ENCODE results near the gene SAYSD1.

SAYSD1 gene

DNA sequence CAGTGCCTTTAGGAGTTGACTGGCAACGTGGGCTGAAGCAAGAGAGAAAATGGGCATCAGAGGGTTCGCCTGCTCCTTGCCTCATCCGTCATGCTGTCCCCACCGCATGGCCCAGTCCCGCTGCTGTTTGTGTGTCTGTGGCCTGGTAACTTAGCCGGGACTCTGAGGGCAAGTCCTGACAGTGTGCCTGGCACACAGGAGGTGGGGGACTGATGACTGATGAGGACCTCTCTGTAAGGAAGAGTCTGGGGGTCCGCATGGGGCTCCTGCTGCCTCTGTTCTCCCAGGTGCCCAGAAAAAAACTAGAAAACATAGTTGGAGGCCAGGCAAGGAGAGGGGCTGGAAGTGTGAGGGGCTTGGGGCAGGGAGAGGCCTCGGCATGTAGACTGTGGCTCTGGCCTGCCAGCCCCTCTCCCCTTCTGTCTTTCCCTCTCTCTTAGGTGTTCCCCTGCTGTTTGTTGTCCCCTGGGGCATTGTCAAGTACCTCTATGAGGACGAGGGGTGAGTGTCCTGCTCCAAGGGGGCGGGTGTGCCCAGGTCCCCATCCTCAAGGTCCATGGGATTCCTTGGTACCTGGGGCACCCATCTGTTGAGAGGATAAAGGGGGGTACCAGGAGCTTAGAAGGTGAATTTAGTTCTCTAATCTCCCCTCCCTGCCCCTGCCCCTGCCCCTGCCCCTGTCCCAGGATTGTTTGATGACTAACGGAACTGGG is 36.9 kb downstream of the SAYSD1 start:
- no peak for DNase-seq

DNA sequence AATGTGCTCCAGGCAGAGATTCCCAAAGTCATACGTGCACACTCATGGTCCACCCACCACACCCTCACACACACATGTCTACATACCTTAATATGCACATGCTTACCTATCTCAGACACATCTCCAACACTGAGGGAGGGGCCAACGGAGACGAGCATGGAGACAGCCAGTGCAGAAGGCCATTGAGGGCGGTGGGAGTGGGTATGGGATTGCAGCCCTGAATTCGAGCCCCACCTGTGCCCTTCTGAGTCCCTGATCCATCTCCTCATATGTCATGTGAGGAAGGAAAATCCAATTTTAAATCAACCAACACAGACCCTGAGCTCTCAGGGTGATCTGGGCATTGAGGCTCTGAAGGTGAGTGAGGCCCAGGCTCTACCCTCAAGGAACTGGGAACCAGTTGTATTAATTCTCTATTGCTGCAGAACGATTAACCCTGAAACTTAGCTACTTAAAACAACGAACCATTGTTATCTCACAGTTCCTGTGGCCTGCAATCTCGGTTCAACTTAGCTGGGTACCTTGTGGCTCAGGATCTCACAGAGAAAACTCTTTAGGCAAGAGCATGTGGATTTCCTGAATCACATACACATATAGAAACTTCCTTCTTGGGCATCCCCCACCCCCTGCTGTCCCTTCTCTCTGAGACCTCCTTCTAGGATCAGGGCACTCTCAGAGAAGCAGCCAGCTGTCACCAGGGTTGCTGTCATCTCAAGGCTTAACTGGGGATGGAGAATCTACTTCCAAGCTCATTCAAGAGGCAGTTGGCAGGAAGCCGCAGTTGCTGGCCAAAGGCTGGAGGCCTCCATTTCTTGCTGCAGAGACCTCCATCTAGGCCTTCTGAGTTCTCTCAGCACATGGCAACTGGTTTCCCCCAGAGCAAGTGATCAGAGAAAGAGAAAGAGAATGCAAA is 38.1 kb downstream of the SAYSD1 start:
- no peak for DNase-seq

DNA sequence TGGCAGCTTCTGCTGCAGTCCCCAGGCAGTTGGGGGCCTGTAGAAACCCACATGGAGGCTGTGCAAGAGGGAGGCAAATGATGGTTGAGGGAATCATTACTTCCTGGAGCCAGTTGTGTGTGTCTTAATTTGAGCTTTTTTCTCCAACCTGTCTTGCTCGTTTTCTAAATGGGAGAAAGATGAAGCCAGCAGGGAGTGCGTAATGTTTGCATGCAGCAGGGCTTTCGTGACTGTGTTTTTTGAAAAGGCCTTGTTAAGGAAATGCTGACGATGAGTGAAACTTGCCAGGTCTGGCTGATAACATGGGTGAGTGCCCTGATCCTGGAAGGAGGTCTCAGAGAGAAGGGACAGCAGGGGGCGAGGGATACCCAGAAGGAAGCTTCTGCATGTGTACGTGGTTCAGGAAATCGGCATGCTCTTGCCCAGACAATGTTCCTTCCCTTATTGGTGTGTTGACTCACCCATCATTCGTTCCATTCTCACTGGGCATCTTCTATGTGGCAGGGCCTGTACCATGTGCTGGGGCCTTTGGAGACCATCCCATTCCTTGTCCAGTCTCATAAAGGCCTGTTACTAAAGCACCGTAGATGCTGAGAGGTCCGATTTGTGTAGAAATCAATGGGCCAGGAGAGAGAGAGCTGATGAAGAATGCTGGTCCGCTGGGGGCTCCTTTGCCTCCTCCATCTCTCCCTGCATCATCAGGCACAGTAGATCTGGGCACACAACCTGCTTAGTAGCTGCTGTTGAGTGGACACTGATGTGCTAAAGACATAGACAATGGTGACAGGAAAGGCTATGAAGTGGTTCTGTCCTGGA is 39.0 kb downstream of the SAYSD1 start:
- no peak for DNase-seq

DNA sequence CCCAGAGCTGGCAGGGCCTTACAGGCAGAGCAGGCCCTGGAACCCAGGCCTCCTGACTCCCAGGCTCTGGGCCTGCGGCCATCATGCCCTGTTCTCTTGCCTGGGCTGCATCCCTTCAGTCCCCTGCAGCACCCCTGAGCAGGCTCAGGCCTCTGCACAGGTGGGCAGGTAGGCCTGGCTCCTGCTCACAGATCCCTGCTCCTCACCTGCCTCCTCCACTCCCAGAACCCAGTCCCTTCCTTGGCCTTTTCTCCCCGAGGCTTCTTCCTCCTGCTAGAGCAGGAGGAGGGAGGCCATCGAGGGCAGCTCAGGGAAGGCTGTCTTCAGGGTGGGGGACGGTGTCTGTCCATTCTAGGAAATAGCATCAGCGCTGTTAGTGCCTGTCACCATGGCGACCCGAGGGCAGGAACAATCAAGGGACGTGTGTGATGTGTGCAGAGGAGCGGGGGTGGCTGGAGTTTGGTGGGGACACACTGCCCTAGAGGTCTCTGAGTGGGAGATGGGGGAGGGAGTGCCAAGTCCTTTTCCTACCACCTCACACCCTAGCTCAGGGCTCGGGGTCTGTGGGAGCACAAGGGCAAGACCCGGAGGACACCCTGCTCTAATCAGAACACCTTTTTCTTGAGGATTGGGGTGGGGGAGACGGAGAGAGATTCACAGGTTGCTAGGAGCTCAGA is 39.8 kb downstream of the SAYSD1 start:
- DNase-seq, result no peak

DNA sequence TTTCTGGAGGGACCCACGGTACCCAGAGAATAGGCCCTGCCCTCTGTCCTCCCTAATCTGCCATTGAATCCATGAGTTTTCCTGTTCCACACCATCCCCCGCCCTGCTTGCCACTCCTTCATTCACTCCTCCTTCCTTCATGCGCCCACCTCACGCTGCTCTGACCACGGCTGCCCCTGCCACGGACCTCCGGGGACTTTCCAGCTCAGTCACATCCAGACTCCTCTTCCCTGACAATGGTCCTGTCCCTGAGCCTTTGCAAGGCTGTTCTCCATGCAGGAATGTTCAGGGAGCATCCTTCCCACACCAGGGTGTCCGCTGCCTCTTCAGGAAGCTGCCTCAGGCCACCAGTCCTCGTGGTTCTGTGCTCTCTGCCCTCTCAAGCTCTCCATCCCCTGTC is 40.5 kb downstream of the SAYSD1 start:
- no peak for DNase-seq

DNA sequence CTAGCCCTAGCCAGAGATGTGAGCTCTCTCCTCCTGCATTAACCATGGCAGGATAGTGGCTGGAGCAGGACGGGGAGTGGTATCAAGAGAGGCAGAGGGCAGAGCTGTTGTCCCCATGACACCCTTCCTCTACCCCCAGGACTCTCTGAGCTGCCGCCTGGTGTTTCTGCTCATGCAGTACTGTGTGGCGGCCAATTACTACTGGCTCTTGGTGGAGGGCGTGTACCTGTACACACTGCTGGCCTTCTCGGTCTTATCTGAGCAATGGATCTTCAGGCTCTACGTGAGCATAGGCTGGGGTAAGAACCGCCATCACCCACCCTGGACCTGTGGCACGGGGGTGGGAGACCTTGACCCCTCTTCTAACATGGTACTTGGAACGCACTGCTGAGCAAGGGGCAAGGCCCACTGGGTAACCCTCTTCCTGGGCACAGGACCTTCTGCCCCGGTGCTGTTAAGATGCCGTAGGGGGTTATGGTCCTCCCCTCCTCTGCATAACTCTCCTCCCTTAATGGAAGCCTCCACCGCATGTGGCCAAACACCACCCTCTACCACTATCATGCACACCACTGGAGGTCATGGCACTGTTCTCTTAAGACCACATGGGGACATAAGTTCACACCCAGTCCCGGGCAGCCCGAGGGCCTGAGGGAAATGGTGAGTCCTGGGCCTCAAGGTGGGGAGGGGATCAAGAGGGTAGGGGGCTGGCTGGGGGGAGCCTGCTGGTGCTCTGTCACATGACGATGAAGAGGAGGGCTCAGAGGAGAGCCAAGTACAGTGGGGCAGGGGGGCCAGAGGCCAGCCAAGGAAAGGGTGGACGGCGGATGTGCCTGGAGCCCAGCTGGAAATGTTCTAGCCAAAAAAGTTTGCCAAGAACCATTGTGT is 41.3 kb downstream of the SAYSD1 start:
- DNase-seq, result no peak

- no peak for DNase-seq
These were observed 42.2 kb downstream of the SAYSD1 start for GRCh38 chr6:39072830-39073229.

- DNase-seq, result no peak
These were observed 46.6 kb downstream of the SAYSD1 start for GRCh38 chr6:39068391-39068790.

- DNase-seq, result no peak
These were observed 49.4 kb downstream of the SAYSD1 start for GRCh38 chr6:39065561-39065960.

DNA sequence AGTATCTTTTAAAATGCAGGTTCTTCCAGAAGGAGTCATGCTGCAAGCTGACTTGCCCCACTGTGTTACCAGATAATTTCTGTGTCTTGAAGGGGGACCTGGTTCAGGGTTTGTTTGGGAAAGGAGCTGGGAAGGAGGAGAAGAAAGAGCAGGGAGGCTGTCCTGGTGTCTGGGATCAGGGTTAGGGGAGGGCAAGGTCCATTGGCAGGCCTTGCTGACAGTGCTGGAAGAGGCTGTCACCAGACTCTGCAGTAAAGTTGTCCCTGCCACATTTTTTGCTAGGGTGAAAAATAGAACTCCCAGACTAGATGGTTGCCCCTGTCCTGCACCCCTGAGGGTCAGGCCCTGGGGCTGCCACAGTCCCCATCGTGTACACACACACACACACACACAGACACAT is 51.5 kb downstream of the SAYSD1 start:
- no peak for DNase-seq

DNA sequence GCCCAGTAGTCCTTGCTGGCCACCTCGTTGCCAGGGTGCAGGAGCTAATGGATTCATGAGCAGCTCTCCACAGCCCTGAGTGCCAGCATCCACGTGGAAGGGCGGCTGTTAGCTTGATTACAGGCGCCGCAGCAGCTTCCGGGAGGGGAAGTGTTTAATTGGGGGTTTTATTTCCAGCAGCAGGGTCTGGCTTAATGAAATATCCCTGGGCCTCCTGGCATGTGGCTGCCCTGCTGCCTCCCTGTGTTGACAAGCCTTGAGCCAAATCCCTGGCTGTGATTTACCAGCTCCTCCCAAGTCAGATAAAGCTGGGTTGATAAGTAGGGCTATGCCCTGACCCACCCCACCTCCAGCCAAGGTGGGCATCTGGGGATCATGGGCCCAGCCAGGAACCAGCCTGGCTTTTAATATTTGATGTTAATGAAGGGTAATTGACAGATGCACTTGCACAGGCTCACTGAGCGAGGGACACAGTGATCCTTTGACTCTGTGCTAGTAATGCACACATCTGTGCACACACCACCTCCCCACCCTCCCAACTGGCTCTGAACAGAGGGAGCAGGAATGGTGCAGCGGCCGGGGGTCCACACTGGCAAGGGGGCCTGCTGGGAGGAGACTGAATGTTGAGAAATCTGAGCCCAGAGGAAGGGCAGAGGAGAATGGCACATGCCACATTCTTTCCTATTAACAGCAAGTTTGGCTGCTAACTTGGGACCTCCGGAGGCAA is 52.8 kb downstream of the SAYSD1 start:
- DNase-seq, result peak; percentile 54

GRCh38 chr6:39061588-39061987 is 53.4 kb downstream of the SAYSD1 start:
- no peak for DNase-seq

DNA sequence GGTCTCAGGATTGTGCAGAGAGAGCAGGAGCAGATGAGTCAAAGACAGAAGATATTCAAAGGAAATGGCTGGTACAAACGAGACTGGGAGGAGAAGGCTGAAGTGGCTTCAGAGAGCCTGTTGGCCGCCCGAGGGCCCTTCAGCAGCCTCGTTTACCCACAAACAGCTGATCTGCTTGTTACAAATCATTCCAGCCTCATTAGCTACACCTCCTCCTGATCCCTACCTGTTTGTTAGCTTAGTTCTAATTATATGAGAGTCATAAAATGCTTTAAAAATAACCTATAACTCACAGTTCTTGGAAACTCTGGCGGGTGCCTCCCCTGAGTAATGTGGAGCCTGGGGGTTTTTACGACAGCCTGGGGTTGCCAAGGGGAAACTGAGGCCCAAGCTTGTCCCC is 53.8 kb downstream of the SAYSD1 start:
- DNase-seq, result no peak

DNA sequence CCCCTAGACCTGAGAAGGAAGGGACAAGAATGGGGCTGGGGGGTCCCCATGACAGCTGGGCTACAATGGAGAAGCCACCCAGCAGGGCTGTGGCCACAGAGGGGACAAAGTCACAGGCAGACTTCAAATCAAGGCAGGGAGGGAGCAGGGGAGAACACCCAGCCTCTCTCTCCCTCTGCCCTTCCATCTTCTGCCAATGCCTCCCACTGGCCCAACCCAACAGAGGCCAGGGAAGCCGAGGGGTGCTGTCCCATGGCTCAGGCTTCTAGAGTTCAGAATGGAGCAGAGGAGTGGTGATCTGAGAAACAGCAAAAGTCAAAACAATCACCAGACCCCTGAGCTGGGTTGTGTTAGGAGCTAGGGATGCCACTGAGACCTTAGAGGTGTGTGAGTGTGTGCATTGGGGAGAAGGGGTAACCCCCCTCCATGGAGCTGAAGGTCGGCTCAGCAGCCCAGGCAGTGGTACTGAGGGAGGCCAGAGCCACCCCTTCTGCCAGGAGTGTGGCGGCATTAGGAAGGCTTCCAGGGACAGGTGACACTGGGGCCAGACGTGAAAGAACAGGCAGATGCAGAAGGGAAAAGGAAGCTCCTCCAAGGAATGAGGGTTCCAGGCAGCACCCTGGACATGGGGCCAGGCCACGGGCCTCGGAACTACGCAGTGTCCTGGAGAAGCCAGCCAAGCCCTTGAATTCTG is 54.4 kb downstream of the SAYSD1 start:
- no peak for DNase-seq

DNA sequence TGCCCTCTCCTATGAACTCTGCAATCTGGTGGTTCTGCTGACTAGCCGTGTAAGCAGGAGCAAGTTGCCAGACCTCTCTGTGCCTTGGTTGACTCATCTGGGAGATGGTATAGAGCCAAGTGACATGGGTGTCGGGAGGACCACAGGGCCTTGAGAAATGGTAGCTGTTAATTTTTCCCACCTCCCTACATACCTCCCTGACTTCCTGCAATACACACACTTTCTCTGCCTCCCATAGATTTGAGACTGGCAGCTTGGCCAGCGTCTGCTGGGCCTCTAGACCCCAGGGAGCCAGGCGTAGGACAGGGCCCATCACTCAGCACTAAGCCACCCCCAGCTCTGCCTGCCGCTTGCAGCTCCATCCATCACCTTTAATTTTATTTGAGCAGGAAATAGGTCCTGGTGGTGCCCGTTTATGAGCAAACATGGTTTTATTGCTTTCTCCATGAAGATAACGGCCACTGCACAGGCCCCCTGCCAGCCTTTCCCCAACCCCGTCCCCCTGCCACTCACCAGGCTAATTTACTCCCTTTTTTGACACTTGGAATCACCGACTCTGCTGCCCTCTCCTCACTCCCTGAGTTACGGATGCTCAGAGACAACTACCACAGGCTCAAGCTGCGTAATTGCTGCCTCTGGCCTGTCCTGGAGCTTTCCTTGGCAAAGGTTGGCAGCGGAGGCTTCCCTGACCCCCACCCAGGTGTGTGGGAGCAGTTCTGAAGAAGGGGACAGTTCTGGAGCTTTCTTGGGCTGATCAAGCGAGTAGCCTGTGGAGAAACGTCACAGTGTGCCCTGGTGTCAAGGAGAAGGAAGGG is 55.3 kb downstream of the SAYSD1 start:
- DNase-seq, result no peak

DNA sequence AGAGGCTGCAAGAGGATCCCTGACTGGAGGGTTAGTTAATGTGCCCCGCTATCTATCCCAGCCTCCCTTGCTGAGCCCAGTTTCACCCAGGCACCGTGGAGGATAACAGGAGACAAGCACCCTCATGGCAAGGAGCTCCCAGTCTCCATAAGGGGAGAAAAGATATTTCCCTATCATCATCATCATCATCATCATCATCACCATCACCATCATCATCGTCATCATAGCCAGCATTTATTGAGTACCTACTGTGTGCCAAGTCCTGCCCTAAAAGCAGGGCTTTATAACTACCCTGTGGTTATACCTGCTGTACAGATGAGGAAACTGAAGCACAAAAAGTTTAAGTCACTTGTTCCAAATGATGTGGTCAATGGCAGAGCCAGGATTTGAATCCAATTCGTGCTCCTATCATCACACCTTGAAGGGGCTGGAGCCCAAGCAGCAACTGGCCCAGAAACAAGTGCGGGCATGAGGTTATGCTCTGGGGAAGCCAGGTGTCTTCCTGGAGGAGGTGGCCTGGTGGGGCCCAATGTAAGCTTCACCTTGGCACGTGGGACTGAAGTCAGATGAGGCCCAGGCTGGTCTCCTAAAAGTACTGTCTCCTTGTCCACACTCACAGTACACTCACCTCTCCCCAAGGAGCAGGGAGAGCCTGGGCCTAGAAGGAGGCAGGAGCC is 56.4 kb downstream of the SAYSD1 start:
- DNase-seq, result no peak

DNA sequence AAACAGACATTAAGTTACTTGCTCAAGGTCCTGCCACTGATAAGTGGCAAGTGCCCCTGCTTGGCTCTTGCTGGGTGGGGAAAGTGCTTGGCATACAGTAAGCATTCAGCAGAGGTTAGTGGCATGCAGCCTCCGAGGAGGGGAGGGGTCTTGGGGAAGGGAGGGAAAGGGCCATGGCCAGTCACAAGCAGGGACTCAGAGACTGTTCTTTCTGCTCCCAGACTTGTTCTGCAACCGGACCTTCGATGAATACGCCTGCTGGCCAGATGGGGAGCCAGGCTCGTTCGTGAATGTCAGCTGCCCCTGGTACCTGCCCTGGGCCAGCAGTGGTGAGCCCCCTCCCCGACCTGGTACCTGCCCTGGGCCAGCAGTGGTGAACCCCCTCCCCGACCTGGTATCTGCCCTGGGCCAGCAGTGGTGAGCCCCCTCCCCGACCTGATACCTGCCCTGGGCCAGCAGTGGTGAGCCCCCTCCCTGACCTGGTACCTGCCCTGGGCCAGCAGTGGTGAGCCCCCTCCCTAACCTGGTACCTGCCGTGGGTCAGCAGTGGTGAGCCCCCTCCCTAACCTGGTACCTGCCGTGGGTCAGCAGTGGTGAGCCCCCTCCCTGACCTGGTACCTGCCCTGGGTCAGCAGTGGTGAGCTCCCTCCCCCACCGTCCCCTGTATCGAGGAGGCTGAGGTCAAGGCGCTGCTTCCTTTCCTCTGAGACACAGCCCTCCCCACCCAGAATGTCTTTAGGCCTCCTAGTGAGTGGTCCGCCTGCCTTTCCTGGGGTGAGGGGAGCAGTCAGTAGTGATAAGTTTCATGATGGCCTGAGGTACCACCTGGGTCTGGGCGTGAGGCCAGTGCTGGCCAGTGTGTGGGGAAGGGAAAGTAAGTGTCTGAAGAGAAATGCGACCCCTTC is 57.5 kb downstream of the SAYSD1 start:
- no peak for DNase-seq

GRCh38 chr6:39056681-39057080 is 58.3 kb downstream of the SAYSD1 start:
- no peak for DNase-seq
